Common myeloid progenitor, CD34-positive (primary cell): ENCODE measurements around the gene COL4A2.
A peak's percentile ranks its signal among the peaks of the same experiment; 100 is the strongest.

Experiments
- CTCF ChIA-PET: fragments of 350-600 bp; sonication (Branson Sonifier 250); formaldehyde crosslinking; loops from one replicate; lab custom pipeline; 2021; ENCODE audit warnings: antibody characterized with exemption; lab: Charles Lee
- POLR2A ChIA-PET: fragments of 350-600 bp; sonication (Branson Sonifier 250); formaldehyde crosslinking; loops from one replicate; lab custom pipeline; 2021; ENCODE audit warnings: antibody characterized with exemption; lab: Charles Lee
- DNase-seq, 3 donors: peaks; one replicate each; pipeline versions ENCODE4 v3.0.0 to v3.0.0-alpha.2; 2013
- H3K27ac ChIP-seq, 2 experiments: 1 replicate in 1 of 2; 2 replicates in 1 of 2; pipeline ENCODE4 v1.7.0; 2013; ENCODE audit warnings: inconsistent platforms in 2 of 2, low read length in 2 of 2, mild to moderate bottlenecking in 2 of 2, low read depth in 1 of 2, moderate library complexity in 1 of 2; ENCODE audit not compliant: severe bottlenecking in 2 of 2, insufficient read depth in 1 of 2, poor library complexity in 1 of 2
- H3K27me3 ChIP-seq, 5 experiments: replicated peaks in 2 of 5; 1 replicate in 3 of 5; 2 replicates in 2 of 5; pipeline versions ENCODE4 v1.6.1 to v1.7.0; 2013; ENCODE audit warnings: low read length in 4 of 5, mild to moderate bottlenecking in 2 of 5, moderate library complexity in 2 of 5, inconsistent platforms in 1 of 5; ENCODE audit not compliant: insufficient read depth in 5 of 5, control insufficient read depth in 4 of 5
- H3K36me3 ChIP-seq, 4 experiments: 1 replicate in 2 of 4; 2 replicates in 2 of 4; pipeline versions ENCODE4 v1.6.1 to v1.7.0; 2013; ENCODE audit warnings: low read length in 3 of 4, control low read depth in 1 of 4, mild to moderate bottlenecking in 1 of 4; ENCODE audit not compliant: control insufficient read depth in 4 of 4, insufficient read depth in 4 of 4
- H3K4me1 ChIP-seq, 4 experiments: 1 replicate in 3 of 4; 2 replicates in 1 of 4; pipeline versions ENCODE4 v1.6.1 to v1.7.1; 2013; ENCODE audit warnings: low read length in 3 of 4, mild to moderate bottlenecking in 3 of 4, control low read depth in 1 of 4, inconsistent platforms in 1 of 4, moderate library complexity in 1 of 4; ENCODE audit not compliant: control insufficient read depth in 4 of 4, insufficient read depth in 4 of 4; ENCODE audit errors: control extremely low read depth in 1 of 4
- H3K4me3 ChIP-seq, 7 experiments: 1 replicate in 4 of 7; 2 replicates in 3 of 7; pipeline versions ENCODE4 v1.5.1 to v1.7.0; 2013; ENCODE audit warnings: mild to moderate bottlenecking in 7 of 7, low read length in 6 of 7, moderate library complexity in 6 of 7, inconsistent platforms in 2 of 7, low read depth in 2 of 7, control low read depth in 1 of 7; ENCODE audit not compliant: insufficient read depth in 4 of 7, control insufficient read depth in 1 of 7; ENCODE audit errors: extremely low read depth in 1 of 7
- H3K9me3 ChIP-seq, 5 experiments: 1 replicate in 4 of 5; 2 replicates in 1 of 5; pipeline versions ENCODE4 v1.6.1 to v1.7.1; 2013; ENCODE audit warnings: low read length in 4 of 5, mild to moderate bottlenecking in 2 of 5, inconsistent platforms in 1 of 5, low read depth in 1 of 5, moderate library complexity in 1 of 5; ENCODE audit not compliant: control insufficient read depth in 4 of 5, insufficient read depth in 2 of 5; ENCODE audit errors: control extremely low read depth in 1 of 5
- WGBS: methylation state at CpG from one replicate; pipeline ENCODE4 v1.1.5; 2013; ENCODE audit not compliant: insufficient coverage; 5-methylcytosine and 5-hydroxymethylcytosine counted together

Gene COL4A2

DNA sequence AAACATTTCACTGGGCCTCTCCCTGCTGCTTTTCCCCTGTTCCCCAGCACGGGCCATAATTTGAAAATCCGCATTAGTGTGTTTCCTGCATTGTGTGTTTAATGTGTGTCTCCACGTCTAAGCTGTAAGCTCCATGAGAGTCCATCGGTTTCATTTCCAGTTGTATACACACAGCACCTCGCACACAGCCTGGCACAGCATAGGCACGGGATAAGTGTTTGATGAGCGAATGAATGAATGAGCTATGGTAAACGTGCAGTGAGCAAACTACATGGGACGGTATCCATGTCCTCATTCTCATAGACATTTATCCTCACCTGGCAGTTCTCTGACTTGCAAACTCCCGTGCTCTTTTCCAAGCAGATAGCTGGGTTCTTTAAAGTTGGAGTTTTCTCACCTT is 148.4 kb downstream of the COL4A2 start:
- DNase-seq: no peak
- POLR2A ChIA-PET: no interaction called here
- no peak overlapping the region for H3K27ac ChIP-seq
- no peaks in the 10 kb centered on the region for H3K36me3 ChIP-seq
- WGBS: 82% methylated on average over 5 of the region's 10 CpGs
- H3K4me1 ChIP-seq: peaks cover 0 to 4% (median 2%) of the 10 kb centered on the region in 4 experiments
- H3K9me3 ChIP-seq: no peaks in the 10 kb centered on the region
- CTCF ChIA-PET: interaction anchor here (0.9 to 3.6 kb wide), 24 partner anchors 10 to 365 kb away, joined by 3 to 17 read pairs (median 4); partner anchors contain the start of gene RAB20
- peaks cover 5 to 29% (median 10%) of the 10 kb centered on the region in 5 experiments for H3K27me3 ChIP-seq
- no peak overlapping the region for H3K4me3 ChIP-seq

DNA sequence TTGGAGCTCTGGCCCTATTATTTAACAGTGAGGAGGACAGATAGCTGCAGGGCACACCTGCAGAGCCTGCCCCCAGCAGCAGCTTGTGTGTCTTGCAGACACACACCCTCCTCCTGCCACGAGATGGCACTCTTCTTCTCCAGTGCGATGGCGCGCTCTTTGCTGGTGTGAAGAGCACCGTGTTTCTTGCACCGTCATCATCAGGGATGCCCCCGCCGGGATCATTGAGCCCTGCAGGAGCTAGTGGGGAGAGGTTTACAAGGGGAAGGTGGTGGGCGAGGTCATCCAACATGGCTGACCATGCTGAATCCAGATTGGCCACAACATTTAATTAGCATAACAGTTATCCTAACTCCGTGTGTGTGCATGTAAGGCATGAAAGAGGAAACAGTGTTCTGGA is 148.9 kb downstream of the COL4A2 start:
- H3K4me1 ChIP-seq: peaks cover 0 to 4% (median 2%) of the 10 kb centered on the region in 4 experiments
- no peak overlapping the region for H3K27ac ChIP-seq
- H3K27me3 ChIP-seq: peaks cover 5 to 24% (median 10%) of the 10 kb centered on the region in 5 experiments
- WGBS: 0% methylated on average over 2 of the region's 10 CpGs
- peak; percentile 75 to 84 (median 81) for DNase-seq
- no peaks in the 10 kb centered on the region for H3K36me3 ChIP-seq
- ChIA-PET CTCF (interaction anchor here (0.9 to 3.6 kb wide), 23 partner anchors 9 to 364 kb away, joined by 3 to 17 read pairs (median 4); partner anchors contain the start of gene RAB20), POLR2A (no interaction called here)
- H3K9me3 ChIP-seq: no peaks in the 10 kb centered on the region
- no peak overlapping the region for H3K4me3 ChIP-seq

DNA sequence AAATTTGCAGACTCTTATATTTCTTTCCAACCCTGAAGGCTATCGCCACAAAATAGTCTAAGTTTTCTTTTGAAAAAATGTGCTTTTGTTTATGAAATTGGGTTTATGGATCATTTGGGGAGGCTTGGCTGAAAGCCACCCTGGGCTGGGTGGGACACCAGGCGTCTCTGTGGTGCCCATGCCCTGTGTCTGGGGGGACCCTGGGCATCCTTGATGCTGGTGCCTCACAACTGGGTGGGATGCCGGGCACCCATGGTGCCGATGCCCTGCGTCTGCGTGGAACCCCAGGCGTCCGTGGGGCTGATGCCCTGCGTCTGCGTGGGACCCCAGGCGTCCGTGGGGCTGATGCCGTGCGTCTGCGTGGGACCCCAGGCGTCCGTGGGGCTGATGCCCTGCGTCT is 149.5 kb downstream of the COL4A2 start:
- H3K4me1 ChIP-seq: peaks cover 0 to 4% (median 2%) of the 10 kb centered on the region in 4 experiments
- no peak for DNase-seq
- H3K27ac ChIP-seq: no peak overlapping the region
- H3K27me3 ChIP-seq: peaks cover 5 to 23% (median 10%) of the 10 kb centered on the region in 5 experiments
- WGBS: 98% methylated on average over 12 of the region's 18 CpGs
- POLR2A ChIA-PET: no interaction called here
- no peak overlapping the region for H3K4me3 ChIP-seq
- no peaks in the 10 kb centered on the region for H3K36me3 ChIP-seq
- no peaks in the 10 kb centered on the region for H3K9me3 ChIP-seq
- CTCF ChIA-PET: interaction anchor here (1.1 to 3.6 kb wide), 11 partner anchors 9 to 189 kb away, joined by 3 to 17 read pairs (median 5); no protein-coding TSS in a partner anchor

DNA sequence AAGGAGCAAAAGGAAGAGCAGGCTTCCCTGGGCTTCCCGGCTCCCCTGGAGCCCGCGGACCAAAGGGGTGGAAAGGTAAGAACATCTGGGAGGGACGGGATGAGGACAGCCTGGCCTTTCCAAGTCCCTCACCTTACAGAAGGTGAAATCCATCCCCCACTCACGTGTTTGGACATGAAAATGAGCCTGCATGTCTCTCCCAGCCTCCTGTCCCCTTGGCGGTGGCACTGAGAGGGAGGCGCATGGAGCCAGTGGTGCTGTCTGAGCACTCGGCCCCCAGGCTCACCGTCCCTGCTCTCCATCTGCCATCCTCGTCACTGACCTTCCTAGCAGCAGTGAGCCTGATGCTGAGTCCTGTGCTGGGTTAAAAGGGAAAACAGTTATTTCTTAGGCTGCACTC is 150.3 kb downstream of the COL4A2 start:
- H3K27ac ChIP-seq: no peak overlapping the region
- 92% methylated on average over 10 of the region's 10 CpGs for WGBS
- H3K36me3 ChIP-seq: no peaks in the 10 kb centered on the region
- no peaks in the 10 kb centered on the region for H3K9me3 ChIP-seq
- H3K27me3 ChIP-seq: peaks cover 5 to 23% (median 10%) of the 10 kb centered on the region in 5 experiments
- H3K4me3 ChIP-seq: no peak overlapping the region
- H3K4me1 ChIP-seq: peaks cover 0 to 4% (median 2%) of the 10 kb centered on the region in 4 experiments
- CTCF ChIA-PET: interaction anchor here (1.3 kb wide), 1 partner anchor 13 kb away, joined by 4 read pairs; no protein-coding TSS in a partner anchor
- POLR2A ChIA-PET: no interaction called here
- no peak for DNase-seq

DNA sequence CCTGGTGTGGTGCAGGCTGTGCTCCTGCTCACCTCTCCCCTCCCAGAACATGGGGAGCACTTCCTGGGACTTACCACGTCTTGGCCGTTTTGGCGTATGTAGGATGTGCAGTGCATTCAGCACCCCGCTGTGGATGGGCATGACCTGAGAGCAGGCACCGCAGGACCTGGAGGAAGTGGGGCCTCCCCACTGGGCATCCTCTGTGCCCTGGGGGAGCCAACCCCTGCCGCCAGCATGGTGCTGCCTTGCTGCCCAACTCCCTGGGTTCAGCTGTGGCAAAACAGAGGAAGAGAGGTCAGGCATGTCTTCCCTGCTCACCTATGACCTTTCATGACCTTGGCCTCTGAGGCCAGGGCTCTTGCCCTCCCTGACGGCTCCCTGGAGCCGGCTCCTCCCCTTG is 150.9 kb downstream of the COL4A2 start:
- Histone ChIP-seq H3K9me3 (no peaks in the 10 kb centered on the region), H3K27ac (no peak overlapping the region), H3K36me3 (no peaks in the 10 kb centered on the region), H3K4me1 (peaks cover 0 to 4% (median 2%) of the 10 kb centered on the region in 4 experiments), H3K27me3 (peaks cover 5 to 28% (median 10%) of the 10 kb centered on the region in 5 experiments), H3K4me3 (no peak overlapping the region)
- DNase-seq: no peak
- 66% methylated on average over 8 of the region's 8 CpGs for WGBS
- POLR2A ChIA-PET: no interaction called here
- CTCF ChIA-PET: interaction anchor here (1.3 kb wide), 1 partner anchor 14 kb away, joined by 4 read pairs; no protein-coding TSS in a partner anchor

DNA sequence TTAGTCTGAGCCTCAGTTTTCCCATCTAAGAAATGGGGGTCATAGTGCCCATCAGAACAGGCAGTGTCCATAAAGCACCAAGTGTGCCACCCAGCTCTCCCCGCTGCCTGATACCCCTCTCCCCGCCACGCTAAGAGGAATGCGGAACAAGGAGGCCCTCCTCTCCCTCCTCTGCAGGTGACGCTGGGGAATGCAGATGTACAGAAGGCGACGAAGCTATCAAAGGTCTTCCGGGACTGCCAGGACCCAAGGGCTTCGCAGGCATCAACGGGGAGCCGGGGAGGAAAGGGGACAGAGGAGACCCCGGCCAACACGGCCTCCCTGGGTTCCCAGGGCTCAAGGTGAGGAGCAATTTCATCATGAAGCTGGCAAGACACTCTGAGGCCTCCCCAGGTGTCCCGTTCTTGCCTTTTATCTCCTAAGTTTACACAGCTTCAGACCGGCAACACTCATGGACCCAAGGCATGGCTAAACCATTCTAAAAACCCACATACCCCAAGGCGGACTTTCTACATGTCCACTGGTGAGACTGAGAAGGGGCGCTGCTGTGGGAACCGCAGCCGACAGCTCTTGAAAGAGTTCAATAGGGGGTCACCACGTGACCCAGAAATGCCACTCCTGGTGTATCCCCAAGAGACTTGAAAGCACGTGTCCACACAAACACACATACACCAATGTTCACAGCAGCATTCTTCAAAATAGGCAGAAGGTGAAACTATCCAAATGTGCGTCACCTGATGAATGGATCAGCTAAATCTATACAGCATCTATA is 151.7 kb downstream of the COL4A2 start:
- no peak overlapping the region for H3K27ac ChIP-seq
- peaks cover 0 to 2% (median 0%) of the 10 kb centered on the region in 5 experiments for H3K9me3 ChIP-seq
- H3K4me3 ChIP-seq: no peak overlapping the region
- no peak for DNase-seq
- H3K36me3 ChIP-seq: no peaks in the 10 kb centered on the region
- H3K4me1 ChIP-seq: peaks cover 0 to 4% (median 2%) of the 10 kb centered on the region in 4 experiments
- CTCF ChIA-PET: interaction anchor here (1.3 kb wide), 1 partner anchor 15 kb away, joined by 4 read pairs; no protein-coding TSS in a partner anchor
- POLR2A ChIA-PET: no interaction called here
- peaks cover under 1 to 35% (median 10%) of the 10 kb centered on the region in 5 experiments for H3K27me3 ChIP-seq
- 78% methylated on average over 20 of the region's 22 CpGs for WGBS

DNA sequence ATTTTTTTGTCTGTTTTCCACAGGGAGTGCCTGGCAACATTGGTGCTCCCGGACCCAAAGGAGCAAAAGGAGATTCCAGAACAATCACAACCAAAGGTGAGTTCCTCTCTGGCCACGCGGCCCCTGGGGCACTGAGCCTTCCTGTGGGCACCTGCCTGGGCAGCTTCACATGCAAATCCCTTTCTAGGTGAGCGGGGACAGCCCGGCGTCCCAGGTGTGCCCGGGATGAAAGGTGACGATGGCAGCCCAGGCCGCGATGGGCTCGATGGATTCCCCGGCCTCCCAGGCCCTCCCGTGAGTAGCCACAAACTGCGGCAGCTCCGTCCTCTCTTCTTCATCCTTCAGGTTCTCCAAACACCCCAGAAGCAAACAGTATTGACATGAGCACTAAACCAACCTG is 155.0 kb downstream of the COL4A2 start:
- H3K27me3 ChIP-seq: peaks cover 0 to 31% (median 10%) of the 10 kb centered on the region in 5 experiments
- H3K9me3 ChIP-seq: peaks cover 0 to 2% (median 0%) of the 10 kb centered on the region in 5 experiments
- no peak overlapping the region for H3K27ac ChIP-seq
- no peak overlapping the region for H3K4me3 ChIP-seq
- WGBS: 85% methylated on average over 10 of the region's 15 CpGs
- no peaks in the 10 kb centered on the region for H3K36me3 ChIP-seq
- POLR2A ChIA-PET: no interaction called here
- CTCF ChIA-PET: interaction anchor here (1.0 kb wide), 1 partner anchor 39 kb away, joined by 3 read pairs; no protein-coding TSS in a partner anchor
- no peaks in the 10 kb centered on the region for H3K4me1 ChIP-seq
- no peak for DNase-seq
